ENCODE data around the gene AGK.
A peak's percentile ranks its signal among the peaks of the same experiment; 100 is the strongest.
"Not testable (repeated sequence)": the region's sequence is repeated elsewhere in the genome, so short reads cannot be mapped to it uniquely, and the experiment has no call there.

The AGK gene

DNA sequence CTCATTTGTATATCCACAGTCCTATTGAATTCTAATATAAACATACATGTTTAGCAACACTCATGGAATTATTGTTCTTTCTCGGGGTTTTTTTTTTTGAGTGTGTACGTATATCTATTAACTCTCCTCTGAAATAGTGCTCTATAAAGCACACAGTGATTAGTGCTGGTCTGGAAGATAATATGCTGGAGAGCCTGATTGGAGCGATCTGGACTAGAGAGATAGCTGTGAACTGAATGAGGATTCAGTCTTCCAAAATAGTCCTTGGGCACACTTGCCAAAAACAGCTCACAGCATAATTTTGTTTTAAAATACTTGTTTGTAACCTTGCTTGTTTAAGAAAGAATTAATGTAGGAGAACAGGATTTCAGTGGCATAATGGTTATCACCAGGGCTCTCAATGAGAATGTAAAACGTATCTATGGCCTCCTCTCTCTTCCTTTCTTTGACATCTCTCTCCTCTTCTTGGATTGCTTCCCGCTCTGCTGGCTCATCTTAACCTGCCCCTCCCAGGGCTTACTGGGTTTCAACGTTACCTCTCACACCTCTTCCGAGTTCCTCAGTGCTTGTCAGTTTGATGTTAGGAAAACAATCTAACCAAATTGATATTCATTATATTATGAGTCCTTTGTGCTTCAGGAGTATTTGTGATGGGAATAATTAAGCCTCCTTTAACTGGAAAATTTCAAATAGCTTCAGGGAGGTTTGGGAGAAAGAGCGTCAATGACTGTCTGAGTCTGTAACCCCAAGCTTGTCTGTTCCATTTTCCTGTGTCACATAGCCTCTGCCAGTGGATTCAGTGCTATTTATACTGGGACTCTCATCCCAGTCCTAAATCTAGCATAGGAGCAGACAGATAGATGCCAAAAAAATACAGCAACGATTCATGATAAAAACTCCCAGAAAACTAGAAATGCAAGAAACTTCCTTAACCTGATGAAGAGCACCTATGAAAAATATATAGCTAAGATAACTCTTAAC lies 16.2 kb upstream of the AGK start:
- no peak for ATAC-seq (replicated peaks)
- H3K27ac Mint-ChIP-seq = no peak overlapping the region
- no peaks in the 10 kb centered on the region for H3K9me3 Mint-ChIP-seq
- H3K27me3 Mint-ChIP-seq = peaks cover 11 to 33% of the 10 kb centered on the region in 2 donors
- peaks cover 0 to 1% of the 10 kb centered on the region in 2 donors for H3K36me3 Mint-ChIP-seq
- DNase-seq = no peak
- no peak overlapping the region for H3K4me3 Mint-ChIP-seq
- no peaks in the 10 kb centered on the region for H3K4me1 Mint-ChIP-seq

- no peak overlapping the region for H3K27ac Mint-ChIP-seq
- DNase-seq = no peak
- no peak overlapping the region for H3K4me3 Mint-ChIP-seq
- ATAC-seq (replicated peaks) = no peak
- no peaks in the 10 kb centered on the region for H3K4me1 Mint-ChIP-seq
- H3K27me3 Mint-ChIP-seq = peaks cover 11 to 30% of the 10 kb centered on the region in 2 donors
- H3K36me3 Mint-ChIP-seq = no peaks in the 10 kb centered on the region
- no peaks in the 10 kb centered on the region for H3K9me3 Mint-ChIP-seq
Observed at GRCh38 chr7:141537906-141538305, 13.3 kb upstream of the AGK start.

DNA sequence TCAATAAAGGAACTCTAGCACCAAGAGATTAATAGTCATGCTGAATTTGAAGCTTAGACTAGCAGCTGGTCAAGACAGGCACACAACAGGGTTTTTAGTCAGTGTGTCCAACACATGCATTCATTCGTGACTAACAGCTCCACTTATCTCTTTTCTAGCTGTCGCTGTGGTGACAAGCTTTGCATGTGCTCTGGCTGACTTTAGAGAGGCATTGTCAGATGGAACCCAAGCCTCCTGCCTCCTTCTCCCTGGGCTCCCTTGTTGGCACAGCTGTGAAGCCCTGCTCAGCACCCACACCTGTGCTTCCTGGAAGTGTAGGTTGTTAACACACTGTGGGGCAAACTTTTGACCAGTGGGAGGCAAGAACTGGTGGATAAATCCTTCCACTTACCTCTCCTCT lies 9.8 kb upstream of the AGK start:
- Mint-ChIP-seq H3K27ac (no peak overlapping the region), H3K27me3 (peaks cover 6 to 10% of the 10 kb centered on the region in 2 donors), H3K4me1 (no peaks in the 10 kb centered on the region), H3K9me3 (peaks cover 0 to 4% of the 10 kb centered on the region in 2 donors), H3K36me3 (no peaks in the 10 kb centered on the region), H3K4me3 (no peak overlapping the region)
- ATAC-seq (replicated peaks) (no peak), DNase-seq (no peak)

- Mint-ChIP-seq H3K27me3 (no peaks in the 10 kb centered on the region), H3K36me3 (no peaks in the 10 kb centered on the region), H3K4me3 (no peak overlapping the region), H3K9me3 (peaks cover 0 to 4% of the 10 kb centered on the region in 2 donors), H3K4me1 (peaks cover 1 to 4% of the 10 kb centered on the region in 2 donors), H3K27ac (no peak overlapping the region)
- ATAC-seq (replicated peaks) = no peak
- DNase-seq = no peak
Observed at GRCh38 chr7:141544831-141545230, 6.4 kb upstream of the AGK start.

DNA sequence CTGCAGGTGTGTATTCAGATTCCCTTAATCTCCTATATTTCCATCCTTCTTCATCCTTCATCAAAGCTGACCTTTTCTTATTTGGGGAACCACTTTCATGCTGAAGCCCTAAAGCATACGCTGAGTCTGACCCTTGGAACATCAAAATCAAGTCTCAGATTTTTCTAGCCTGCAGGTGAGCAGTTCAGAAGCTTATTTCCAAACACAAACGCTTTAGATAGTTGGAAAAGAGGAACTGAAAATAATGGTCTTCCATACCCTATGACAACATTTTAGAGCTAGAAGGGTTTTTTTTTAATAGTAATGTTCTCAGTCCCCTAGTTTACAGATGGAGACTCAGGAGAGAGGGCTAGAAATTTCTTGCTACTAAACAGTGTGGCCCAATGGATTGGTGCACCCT lies 1.6 kb upstream of the AGK start:
- Mint-ChIP-seq H3K36me3 (peaks cover 7 to 8% of the 10 kb centered on the region in 2 donors), H3K9me3 (no peaks in the 10 kb centered on the region), H3K27me3 (no peaks in the 10 kb centered on the region), H3K4me3 (no peak overlapping the region), H3K27ac (no peak overlapping the region), H3K4me1 (peaks cover 21 to 28% of the 10 kb centered on the region in 2 donors)
- DNase-seq (no peak), ATAC-seq (replicated peaks) (no peak)

DNA sequence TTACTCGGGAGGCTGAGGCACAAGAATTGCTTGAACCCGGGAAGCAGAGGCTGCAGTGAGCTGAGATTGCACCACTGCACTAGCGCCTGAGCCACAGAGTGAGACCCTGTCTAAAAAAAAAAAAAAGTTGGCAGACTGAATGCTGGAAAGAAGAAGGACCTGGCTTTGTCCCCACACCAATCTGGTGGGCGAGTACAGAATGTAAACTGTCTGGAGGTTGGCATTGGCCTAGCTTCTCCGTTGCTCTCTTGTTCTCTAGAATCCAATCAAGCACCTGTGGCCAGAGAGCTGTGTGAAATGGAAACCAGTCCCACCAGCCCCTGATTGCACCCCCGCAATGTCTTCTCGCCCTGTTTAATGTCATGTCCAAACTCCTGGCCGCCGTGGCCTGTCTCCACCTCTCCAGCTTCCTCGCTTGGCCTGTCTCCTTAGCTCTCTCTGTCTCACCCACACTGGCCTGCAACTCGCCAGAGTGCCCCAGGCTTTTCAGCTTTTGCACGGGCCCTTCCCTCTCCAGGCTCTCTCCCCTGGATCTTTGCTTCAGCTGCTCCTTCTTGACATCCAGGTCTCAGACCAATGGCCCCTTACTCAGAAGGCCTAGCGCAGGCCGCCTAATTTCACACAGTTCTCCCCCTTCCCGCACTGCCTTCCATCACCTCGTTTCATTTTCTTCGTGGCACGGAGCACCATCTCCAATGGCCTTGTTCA lies 670 bp upstream of the AGK start:
- Mint-ChIP-seq H3K27me3 (no peaks in the 10 kb centered on the region), H3K36me3 (peaks cover 11 to 13% of the 10 kb centered on the region in 2 donors), H3K27ac (peak overlapping the region; percentile 70), H3K4me1 (peaks cover 23 to 28% of the 10 kb centered on the region in 2 donors), H3K4me3 (peak overlapping the region; percentile 81 to 94), H3K9me3 (no peaks in the 10 kb centered on the region)
- DNase-seq (no peak), ATAC-seq (replicated peaks) (no peak)

DNA sequence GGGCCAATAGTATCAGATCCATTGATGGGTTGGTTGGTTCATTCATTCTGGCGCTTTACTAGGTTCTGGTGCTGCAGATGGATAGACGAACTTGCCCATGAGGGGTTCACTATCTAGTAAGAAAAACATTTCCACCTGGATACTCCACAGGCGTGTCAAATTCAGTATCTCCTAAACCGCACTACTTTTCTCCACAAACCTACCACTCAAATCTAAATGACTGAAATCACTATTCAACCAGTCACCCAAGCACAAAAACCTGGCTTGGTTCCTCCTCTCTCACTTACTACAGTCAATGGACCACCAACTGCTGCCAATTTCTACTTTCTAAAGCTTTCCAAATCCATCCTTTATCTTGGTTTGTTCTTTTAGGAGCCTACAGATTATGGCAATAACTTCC lies 572 bp downstream of the AGK start:
- Mint-ChIP-seq H3K36me3 (peaks cover 18 to 23% of the 10 kb centered on the region in 2 donors), H3K27ac (peak overlapping the region; percentile 16), H3K4me3 (peak overlapping the region; percentile 81 to 94), H3K27me3 (no peaks in the 10 kb centered on the region), H3K4me1 (peaks cover 23 to 28% of the 10 kb centered on the region in 2 donors), H3K9me3 (no peaks in the 10 kb centered on the region)
- DNase-seq (no peak), ATAC-seq (replicated peaks) (peak; percentile 20 to 43)

DNA sequence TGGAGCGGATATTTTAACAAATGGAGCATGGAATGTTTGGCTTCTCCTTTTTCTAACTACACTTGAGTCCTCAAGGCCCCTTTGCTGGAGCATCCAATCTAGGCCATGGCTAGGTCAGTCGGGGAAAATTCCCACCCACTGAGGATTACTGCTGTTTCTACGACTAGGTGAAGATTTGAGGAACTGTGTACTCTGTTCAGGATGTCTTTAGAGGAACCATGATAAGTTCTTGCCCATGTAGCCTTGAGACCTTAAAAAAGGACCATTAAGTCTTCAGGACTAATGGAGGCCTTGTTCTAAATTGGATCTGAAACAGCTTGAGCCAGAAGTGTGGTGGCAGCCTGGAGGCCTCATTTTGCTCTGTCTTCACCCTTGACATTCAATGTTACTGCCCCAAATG lies 6.2 kb downstream of the AGK start:
- no peaks in the 10 kb centered on the region for H3K27me3 Mint-ChIP-seq
- peaks cover 51 to 74% of the 10 kb centered on the region in 2 donors for H3K36me3 Mint-ChIP-seq
- H3K4me1 Mint-ChIP-seq = peaks cover 29 to 30% of the 10 kb centered on the region in 2 donors
- DNase-seq (no peak), ATAC-seq (replicated peaks) (peak; percentile 62 to 69)
- H3K4me3 Mint-ChIP-seq = no peak overlapping the region
- H3K27ac Mint-ChIP-seq = peak overlapping the region; percentile 71
- peaks cover 5 to 12% of the 10 kb centered on the region in 2 donors for H3K9me3 Mint-ChIP-seq

GRCh38 chr7:141557831-141558531 lies 6.8 kb downstream of the AGK start:
- H3K4me3 Mint-ChIP-seq, DNase-seq, H3K27me3 Mint-ChIP-seq: not testable (repeated sequence)
- H3K36me3 Mint-ChIP-seq = peaks cover 56 to 79% of the 10 kb centered on the region in 2 donors
- ATAC-seq (replicated peaks) = peak in 1 of 2 donors; percentile 34
- peak overlapping the region; percentile 71 for H3K27ac Mint-ChIP-seq
- peaks cover 23 to 25% of the 10 kb centered on the region in 2 donors for H3K4me1 Mint-ChIP-seq
- H3K9me3 Mint-ChIP-seq = peaks cover 5 to 12% of the 10 kb centered on the region in 2 donors

DNA sequence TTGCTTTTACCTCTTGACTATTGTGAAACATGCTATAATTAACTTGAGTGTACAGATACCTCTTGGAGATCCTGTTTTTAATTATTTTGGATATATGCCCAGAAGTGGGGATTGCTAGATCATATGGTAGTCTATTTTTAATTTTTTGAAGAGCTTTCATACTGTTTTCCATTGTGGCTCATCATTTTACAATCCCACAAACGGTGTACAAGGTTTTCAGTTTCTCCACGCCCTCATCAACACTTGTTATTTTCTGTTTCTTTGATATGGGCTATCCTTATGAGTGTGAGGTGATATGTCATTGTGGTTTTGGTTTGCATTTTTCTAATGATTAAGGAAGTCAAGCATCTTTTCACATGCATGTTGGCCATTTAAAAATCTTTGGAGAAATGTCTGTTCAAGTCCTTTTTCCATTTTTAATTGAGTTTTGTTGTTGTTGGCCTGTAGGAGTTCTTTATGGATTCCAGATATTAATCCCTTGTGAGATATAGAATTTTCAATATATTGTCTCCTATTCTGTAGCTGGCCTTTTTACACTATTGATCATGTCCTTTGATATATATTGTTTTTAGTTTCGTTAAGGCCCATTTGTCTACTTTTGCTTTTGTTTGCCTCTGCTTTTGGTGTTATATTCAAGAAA lies 7.5 kb downstream of the AGK start:
- H3K27me3 Mint-ChIP-seq = no peaks in the 10 kb centered on the region
- H3K36me3 Mint-ChIP-seq = peaks cover 63 to 79% of the 10 kb centered on the region in 2 donors
- peaks cover 11 to 18% of the 10 kb centered on the region in 2 donors for H3K9me3 Mint-ChIP-seq
- H3K27ac Mint-ChIP-seq = no peak overlapping the region
- DNase-seq = no peak
- no peak overlapping the region for H3K4me3 Mint-ChIP-seq
- ATAC-seq (replicated peaks) = peak in 1 of 2 donors; percentile 63
- H3K4me1 Mint-ChIP-seq = peaks cover 21 to 26% of the 10 kb centered on the region in 2 donors

DNA sequence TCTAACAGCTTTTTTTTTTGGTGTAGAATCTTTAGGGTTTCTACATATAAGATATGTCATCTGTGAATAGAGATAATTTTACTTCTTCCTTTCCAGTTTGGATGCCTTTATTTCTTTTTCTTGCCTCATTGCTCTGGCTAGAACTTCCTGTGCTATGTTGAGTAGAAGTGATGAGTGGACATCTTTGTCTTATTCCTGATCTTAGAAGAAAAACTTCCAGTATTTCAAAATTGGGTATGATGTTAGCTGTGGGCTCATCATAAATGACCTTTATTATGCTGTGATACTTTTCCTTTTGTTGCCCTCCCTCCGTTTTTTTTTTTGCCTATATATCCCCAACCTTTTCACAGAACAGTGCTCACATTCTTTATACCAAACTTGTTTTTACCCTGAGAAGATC lies 8.8 kb downstream of the AGK start:
- peaks cover 34 to 35% of the 10 kb centered on the region in 2 donors for H3K4me1 Mint-ChIP-seq
- H3K9me3 Mint-ChIP-seq = peaks cover 17 to 29% of the 10 kb centered on the region in 2 donors
- no peak overlapping the region for H3K4me3 Mint-ChIP-seq

GRCh38 chr7:141562036-141562435 lies 10.8 kb downstream of the AGK start:
- no peaks in the 10 kb centered on the region for H3K27me3 Mint-ChIP-seq
- no peak for ATAC-seq (replicated peaks)
- peaks cover 37% of the 10 kb centered on the region in 2 donors for H3K4me1 Mint-ChIP-seq
- H3K36me3 Mint-ChIP-seq = peaks cover 82 to 97% of the 10 kb centered on the region in 2 donors
- H3K9me3 Mint-ChIP-seq = peaks cover 20 to 41% of the 10 kb centered on the region in 2 donors
- no peak overlapping the region for H3K4me3 Mint-ChIP-seq
- DNase-seq = no peak
- H3K27ac Mint-ChIP-seq = peak overlapping the region; percentile 84

More for the DNA sequence above, 8.8 kb downstream of the AGK start:
- Mint-ChIP-seq H3K27me3 (no peaks in the 10 kb centered on the region), H3K27ac (peak overlapping the region; percentile 1), H3K36me3 (peaks cover 75 to 90% of the 10 kb centered on the region in 2 donors)
- ATAC-seq (replicated peaks) (no peak), DNase-seq (no peak)

- Mint-ChIP-seq H3K27ac (no peak overlapping the region), H3K27me3 (no peaks in the 10 kb centered on the region), H3K4me3 (no peak overlapping the region), H3K36me3 (peaks cover 81 to 97% of the 10 kb centered on the region in 2 donors), H3K4me1 (peaks cover 34% of the 10 kb centered on the region in 2 donors), H3K9me3 (peaks cover 20 to 41% of the 10 kb centered on the region in 2 donors)
- ATAC-seq (replicated peaks) (no peak), DNase-seq (no peak)
Observed at GRCh38 chr7:141562543-141562942, 11.3 kb downstream of the AGK start.
